Measurements from ENCODE around the gene GLB1L3. TPM values are rescaled to one million over a fixed set of nuclear protein-coding genes. Genes with fewer than 3 reads are reported as not detected.

GLB1L3 gene
- total and polyA plus RNA-seq, 2 of the 4 experiments (the other 2 are of a cell fraction) = not detected

- WGBS, 2 experiments (ENCODE audit: extremely low coverage in 2 of 2, insufficient read length in 1 of 2) = 79% methylated on average over 10 of the region's 22 CpGs; no CpG with 5 or more reads in 1 of the 2 experiments
- H2BK5ac ChIP-seq (ENCODE audit: low read depth, low read length, poor library complexity, severe bottlenecking) = no peak overlapping the region
- H3K27me3 ChIP-seq (ENCODE audit: control insufficient read depth, insufficient read depth, low read length) = peaks cover 15% of the 10 kb centered on the region
- H2BK20ac ChIP-seq (ENCODE audit: low read depth, low read length) = no peak overlapping the region
- peaks cover 9% of the 10 kb centered on the region for H3K9me3 ChIP-seq (ENCODE audit: control insufficient read depth, insufficient read depth, low read length)
- H2BK15ac ChIP-seq (ENCODE audit: low read depth, low read length) = no peak overlapping the region
- CTCF ChIA-PET = no interaction called here
- H2AFZ ChIP-seq (replicated peaks; ENCODE audit: low read length, poor library complexity) = no peak overlapping the region
- no peak overlapping the region for H2AK5ac ChIP-seq (ENCODE audit: low read depth, low read length)
- no peak overlapping the region for H3K56ac ChIP-seq (ENCODE audit: extremely low read depth, insufficient read depth, low read length)
- TF ChIP-seq, protein P1, sequence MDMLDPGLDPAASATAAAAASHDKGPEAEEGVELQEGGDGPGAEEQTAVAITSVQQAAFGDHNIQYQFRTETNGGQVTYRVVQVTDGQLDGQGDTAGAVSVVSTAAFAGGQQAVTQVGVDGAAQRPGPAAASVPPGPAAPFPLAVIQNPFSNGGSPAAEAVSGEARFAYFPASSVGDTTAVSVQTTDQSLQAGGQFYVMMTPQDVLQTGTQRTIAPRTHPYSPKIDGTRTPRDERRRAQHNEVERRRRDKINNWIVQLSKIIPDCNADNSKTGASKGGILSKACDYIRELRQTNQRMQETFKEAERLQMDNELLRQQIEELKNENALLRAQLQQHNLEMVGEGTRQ (IDR thresholded peaks at IDR 0.05; ENCODE audit: low read depth, low read length) = no peak
- no peak for TF ChIP-seq CEBPB (IDR thresholded peaks at IDR 0.05; ENCODE audit: low read depth, low read length)
- TF ChIP-seq RFX5 (IDR thresholded peaks at IDR 0.05; ENCODE audit: low read depth, low read length) = no peak
- TF ChIP-seq POLR2A (IDR thresholded peaks at IDR 0.05; ENCODE audit: low read depth, low read length) = no peak
- TF ChIP-seq BHLHE40 (IDR thresholded peaks at IDR 0.05; ENCODE audit: low read depth, low read length) = no peak
- no peak for TF ChIP-seq FOS (IDR thresholded peaks at IDR 0.05; ENCODE audit: low read depth, low read length)
- TF ChIP-seq, protein P2, sequence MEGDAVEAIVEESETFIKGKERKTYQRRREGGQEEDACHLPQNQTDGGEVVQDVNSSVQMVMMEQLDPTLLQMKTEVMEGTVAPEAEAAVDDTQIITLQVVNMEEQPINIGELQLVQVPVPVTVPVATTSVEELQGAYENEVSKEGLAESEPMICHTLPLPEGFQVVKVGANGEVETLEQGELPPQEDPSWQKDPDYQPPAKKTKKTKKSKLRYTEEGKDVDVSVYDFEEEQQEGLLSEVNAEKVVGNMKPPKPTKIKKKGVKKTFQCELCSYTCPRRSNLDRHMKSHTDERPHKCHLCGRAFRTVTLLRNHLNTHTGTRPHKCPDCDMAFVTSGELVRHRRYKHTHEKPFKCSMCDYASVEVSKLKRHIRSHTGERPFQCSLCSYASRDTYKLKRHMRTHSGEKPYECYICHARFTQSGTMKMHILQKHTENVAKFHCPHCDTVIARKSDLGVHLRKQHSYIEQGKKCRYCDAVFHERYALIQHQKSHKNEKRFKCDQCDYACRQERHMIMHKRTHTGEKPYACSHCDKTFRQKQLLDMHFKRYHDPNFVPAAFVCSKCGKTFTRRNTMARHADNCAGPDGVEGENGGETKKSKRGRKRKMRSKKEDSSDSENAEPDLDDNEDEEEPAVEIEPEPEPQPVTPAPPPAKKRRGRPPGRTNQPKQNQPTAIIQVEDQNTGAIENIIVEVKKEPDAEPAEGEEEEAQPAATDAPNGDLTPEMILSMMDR (conservative IDR thresholded peaks at IDR 0.05; ENCODE audit: low read depth, low read length) = no peak
- TF ChIP-seq, protein P3, sequence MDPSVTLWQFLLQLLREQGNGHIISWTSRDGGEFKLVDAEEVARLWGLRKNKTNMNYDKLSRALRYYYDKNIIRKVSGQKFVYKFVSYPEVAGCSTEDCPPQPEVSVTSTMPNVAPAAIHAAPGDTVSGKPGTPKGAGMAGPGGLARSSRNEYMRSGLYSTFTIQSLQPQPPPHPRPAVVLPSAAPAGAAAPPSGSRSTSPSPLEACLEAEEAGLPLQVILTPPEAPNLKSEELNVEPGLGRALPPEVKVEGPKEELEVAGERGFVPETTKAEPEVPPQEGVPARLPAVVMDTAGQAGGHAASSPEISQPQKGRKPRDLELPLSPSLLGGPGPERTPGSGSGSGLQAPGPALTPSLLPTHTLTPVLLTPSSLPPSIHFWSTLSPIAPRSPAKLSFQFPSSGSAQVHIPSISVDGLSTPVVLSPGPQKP (IDR thresholded peaks at IDR 0.05; ENCODE audit: borderline replicate concordance, low read depth, low read length) = no peak
- no peak for TF ChIP-seq NFE2L2 (IDR thresholded peaks at IDR 0.05; ENCODE audit: low read depth, low read length)
- no peak for TF ChIP-seq MAFK (IDR thresholded peaks at IDR 0.05; ENCODE audit: low read depth, low read length)
- TF ChIP-seq SMC3 (IDR thresholded peaks at IDR 0.05; ENCODE audit: low read depth, low read length) = no peak
- no peak for TF ChIP-seq CHD1 (IDR thresholded peaks at IDR 0.05; ENCODE audit: low read depth, low read length)
- no peak for TF ChIP-seq MXI1 (IDR thresholded peaks at IDR 0.05; ENCODE audit: borderline replicate concordance, low read depth, low read length)
- TF ChIP-seq RAD21 (IDR thresholded peaks at IDR 0.05; ENCODE audit: low read length) = no peak
- TF ChIP-seq RCOR1 (IDR thresholded peaks at IDR 0.05; ENCODE audit: insufficient replicate concordance, low read length) = no peak
- ATAC-seq (ENCODE audit: low read depth) = no peak
- H3K79me1 ChIP-seq (ENCODE audit: low read depth in 1 of 2, low read length in 2 of 2) = no peaks in the 10 kb centered on the region
- no peaks in the 10 kb centered on the region for H3K36me3 ChIP-seq (ENCODE audit: control insufficient read depth, insufficient read depth, low read length)
- H2BK120ac ChIP-seq (ENCODE audit: low read depth, low read length) = no peak overlapping the region
- no peaks in the 10 kb centered on the region for H4K20me1 ChIP-seq (ENCODE audit: insufficient read depth, low read length)
- H3K14ac ChIP-seq (replicated peaks; ENCODE audit: low read depth, low read length) = no peak overlapping the region
- H3K4me3 ChIP-seq (ENCODE audit: insufficient read depth, low read depth, low read length) = no peak overlapping the region
- H2AK9ac ChIP-seq (replicated peaks; ENCODE audit: low read depth, low read length, poor library complexity) = no peak overlapping the region
- DNase-seq = no peak
- no TSS peak for BruUV-seq (replicated peaks)
- H3K4ac ChIP-seq (ENCODE audit: low read depth, low read length) = no peak overlapping the region
- H3K4me2 ChIP-seq (ENCODE audit: low read depth, low read length) = no peak overlapping the region
- intact Hi-C loops (cut with micrococcal nuclease) = no loop called here
- POLR2A ChIA-PET (ENCODE audit: unreplicated experiment) = no interaction called here
- H4K5ac ChIP-seq (ENCODE audit: low read depth, low read length) = no peak overlapping the region
- H3K18ac ChIP-seq (ENCODE audit: low read depth, low read length) = no peak overlapping the region
- H3K9ac ChIP-seq (ENCODE audit: low read depth, low read length) = no peak overlapping the region
- dilution Hi-C loops (cut with HindIII; ENCODE audit: low sequenced_read_pairs, unreplicated experiment) = no loop called here
- no peaks in the 10 kb centered on the region for H3K4me1 ChIP-seq (ENCODE audit: control insufficient read depth, insufficient read depth, low read length)
- H4K91ac ChIP-seq (ENCODE audit: insufficient read depth, low read depth, low read length) = no peak overlapping the region
- in situ Hi-C loops (cut with MboI; ENCODE audit: low sequenced_read_pairs) = no loop called here
- H4K8ac ChIP-seq (ENCODE audit: low read depth in 2 of 2, low read length in 2 of 2) = no peak overlapping the region
- H3K27ac ChIP-seq (ENCODE audit: insufficient read depth, low read length) = no peak overlapping the region
- H3K9me1 ChIP-seq (ENCODE audit: insufficient read depth, low read length) = no peaks in the 10 kb centered on the region
- no peak overlapping the region for H3K23ac ChIP-seq (ENCODE audit: low read depth, low read length)
Measured at GRCh38 chr11:134282121-134283045, 6.2 kb downstream of the GLB1L3 start.

All from IMR-90 (cell line).